Prostate gland (tissue), 2 donors: ENCODE results near the gene RAET1L. TPM values are rescaled to one million over a fixed set of nuclear protein-coding genes. Genes with fewer than 3 reads are reported as not detected.
A peak's percentile ranks its signal among the peaks of the same experiment; 100 is the strongest.

Experiments used
- DNase-seq: peaks from one replicate; pipeline ENCODE4 v3.0.0-alpha.2; 2019; ENCODE audit warnings: low spot score
- H3K27ac ChIP-seq, 2 donors: fragments of 200-600 bp; sonication (generic); 2 replicates each; pipeline ENCODE4 v1.5.1; 2017 to 2019
- H3K27me3 ChIP-seq: fragments of 200-600 bp; sonication (generic); replicated peaks from 2 replicates; pipeline ENCODE4 v1.5.1; 2019; ENCODE audit not compliant: insufficient read depth
- H3K36me3 ChIP-seq, 2 donors: fragments of 200-600 bp; sonication (generic); 1 replicate in 1 of 2; 2 replicates in 1 of 2; pipeline versions ENCODE4 v1.5.1 to v1.8.1; 2017 to 2019
- H3K4me1 ChIP-seq: fragments of 200-600 bp; sonication (generic); replicated peaks from 2 replicates; pipeline ENCODE4 v1.5.1; 2019
- H3K4me3 ChIP-seq, 2 donors: fragments of 200-600 bp; sonication (generic); 2 replicates each; pipeline ENCODE4 v1.5.1; 2017 to 2019
- H3K9me3 ChIP-seq: fragments of 200-600 bp; sonication (generic); 2 replicates; pipeline ENCODE4 v1.5.1; 2017
- POLR2A ChIP-seq: fragments of 450-650 bp; IDR thresholded peaks from one replicate; pipeline ENCODE4 v1.6.1; 2016; ENCODE audit warnings: antibody characterized with exemption, mild to moderate bottlenecking
- POLR2AphosphoS5 ChIP-seq: sonication (generic); formaldehyde crosslinking; IDR thresholded peaks from one replicate; pipeline ENCODE4 v1.6.1; 2017; ENCODE audit warnings: antibody characterized with exemption
- WGBS: methylation state at CpG from one replicate; pipeline ENCODE4 v1.1.5; 2018; 5-methylcytosine and 5-hydroxymethylcytosine counted together
- intact Hi-C: fragments of 100-400 bp; cut with DNase I; formaldehyde crosslinking; loops from one replicate; pipeline ENCODE4 v1.14.2; 2022
- total RNA-seq, 2 donors: library from RNA; depleted of rRNA; stranded (reverse); fragments of >200 nt; gene quantifications; one replicate each; pipeline ENCODE4 v1.1.0, GENCODE V29; 2016
- TF ChIP-seq, protein P1 (sequence below), 4 experiments: fragments of 200-600 bp in 2 of 4; fragments of 450-650 bp in 2 of 4; sonication (generic) in 2 of 4; IDR thresholded peaks; 1 replicate in 3 of 4; 2 replicates in 1 of 4; pipeline ENCODE4 v1.5.1; 2016 to 2019; ENCODE audit warnings: antibody characterized with exemption in 4 of 4, mild to moderate bottlenecking in 2 of 4, moderate library complexity in 2 of 4

Gene RAET1L
- total RNA-seq, 2 donors from 2014 or later: not detected

DNA sequence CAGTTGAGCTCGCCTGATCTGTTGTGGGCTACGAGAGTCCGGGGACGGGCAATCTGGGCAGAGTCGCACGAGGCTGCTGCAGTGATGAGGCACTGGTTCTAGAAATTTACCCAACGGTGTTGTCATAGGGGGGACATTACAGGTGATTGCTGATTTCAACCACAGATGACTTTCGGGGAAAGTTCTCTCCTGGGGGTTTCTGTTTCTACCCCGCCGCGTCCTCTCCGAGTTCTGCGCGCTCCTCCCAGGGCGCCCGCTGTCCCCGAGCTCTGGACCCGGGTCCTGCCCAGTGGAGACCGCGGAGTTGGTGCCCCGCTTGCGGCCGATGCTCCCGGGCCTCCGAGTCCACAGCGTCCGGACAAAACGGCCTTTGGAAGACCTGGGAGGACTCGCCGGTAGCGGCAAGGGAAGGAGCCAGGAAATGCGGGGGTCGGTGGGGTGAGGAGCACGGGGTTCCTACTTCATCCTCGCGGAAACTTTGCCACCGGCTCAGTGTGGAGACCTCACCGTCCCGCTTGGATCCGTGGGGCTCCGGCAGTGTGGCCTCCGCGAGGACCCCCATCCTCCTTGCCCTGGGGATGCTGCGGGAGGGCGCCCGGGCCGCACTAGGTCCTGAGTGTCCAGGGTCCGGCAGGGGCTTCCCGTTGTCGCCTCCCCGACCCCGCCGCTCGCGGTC is 12.3 kb upstream of the RAET1L start:
- DNase-seq: no peak
- Histone ChIP-seq H3K4me3 (peak overlapping the region in 1 of 2 donors; percentile 13), H3K27me3 (peaks cover 15% of the 10 kb centered on the region), H3K27ac (no peak overlapping the region), H3K9me3 (no peaks in the 10 kb centered on the region), H3K4me1 (peaks cover 6% of the 10 kb centered on the region), H3K36me3 (no peaks in the 10 kb centered on the region)
- 4% methylated on average over 52 of the region's 55 CpGs for WGBS
- TF ChIP-seq, protein P1, sequence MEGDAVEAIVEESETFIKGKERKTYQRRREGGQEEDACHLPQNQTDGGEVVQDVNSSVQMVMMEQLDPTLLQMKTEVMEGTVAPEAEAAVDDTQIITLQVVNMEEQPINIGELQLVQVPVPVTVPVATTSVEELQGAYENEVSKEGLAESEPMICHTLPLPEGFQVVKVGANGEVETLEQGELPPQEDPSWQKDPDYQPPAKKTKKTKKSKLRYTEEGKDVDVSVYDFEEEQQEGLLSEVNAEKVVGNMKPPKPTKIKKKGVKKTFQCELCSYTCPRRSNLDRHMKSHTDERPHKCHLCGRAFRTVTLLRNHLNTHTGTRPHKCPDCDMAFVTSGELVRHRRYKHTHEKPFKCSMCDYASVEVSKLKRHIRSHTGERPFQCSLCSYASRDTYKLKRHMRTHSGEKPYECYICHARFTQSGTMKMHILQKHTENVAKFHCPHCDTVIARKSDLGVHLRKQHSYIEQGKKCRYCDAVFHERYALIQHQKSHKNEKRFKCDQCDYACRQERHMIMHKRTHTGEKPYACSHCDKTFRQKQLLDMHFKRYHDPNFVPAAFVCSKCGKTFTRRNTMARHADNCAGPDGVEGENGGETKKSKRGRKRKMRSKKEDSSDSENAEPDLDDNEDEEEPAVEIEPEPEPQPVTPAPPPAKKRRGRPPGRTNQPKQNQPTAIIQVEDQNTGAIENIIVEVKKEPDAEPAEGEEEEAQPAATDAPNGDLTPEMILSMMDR (IDR thresholded peaks at IDR 0.05): no peak
- TF ChIP-seq POLR2AphosphoS5: no peak
- TF ChIP-seq POLR2A: no peak
- intact Hi-C loops: no loop called here

DNA sequence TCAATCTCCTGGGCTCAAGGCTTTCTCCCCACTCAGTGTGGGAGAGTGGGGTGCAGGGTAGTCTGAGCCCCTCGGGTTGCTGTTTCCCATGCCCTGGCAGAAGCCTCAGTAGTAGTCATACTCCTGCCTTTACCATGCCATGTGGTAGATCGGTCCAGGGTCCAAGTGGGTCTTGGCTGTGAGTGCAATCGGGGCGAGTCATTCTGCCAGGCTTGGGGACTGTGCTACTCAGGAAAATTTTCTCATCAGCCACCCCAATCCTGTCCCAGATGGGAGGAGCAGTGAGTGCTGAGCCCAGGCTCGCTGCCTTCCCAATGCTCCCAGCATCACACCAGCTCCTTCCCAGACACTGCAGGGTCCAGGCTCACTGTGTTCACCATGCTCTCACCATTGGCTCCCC is 10.7 kb upstream of the RAET1L start:
- intact Hi-C loops: no loop called here
- DNase-seq: no peak

DNA sequence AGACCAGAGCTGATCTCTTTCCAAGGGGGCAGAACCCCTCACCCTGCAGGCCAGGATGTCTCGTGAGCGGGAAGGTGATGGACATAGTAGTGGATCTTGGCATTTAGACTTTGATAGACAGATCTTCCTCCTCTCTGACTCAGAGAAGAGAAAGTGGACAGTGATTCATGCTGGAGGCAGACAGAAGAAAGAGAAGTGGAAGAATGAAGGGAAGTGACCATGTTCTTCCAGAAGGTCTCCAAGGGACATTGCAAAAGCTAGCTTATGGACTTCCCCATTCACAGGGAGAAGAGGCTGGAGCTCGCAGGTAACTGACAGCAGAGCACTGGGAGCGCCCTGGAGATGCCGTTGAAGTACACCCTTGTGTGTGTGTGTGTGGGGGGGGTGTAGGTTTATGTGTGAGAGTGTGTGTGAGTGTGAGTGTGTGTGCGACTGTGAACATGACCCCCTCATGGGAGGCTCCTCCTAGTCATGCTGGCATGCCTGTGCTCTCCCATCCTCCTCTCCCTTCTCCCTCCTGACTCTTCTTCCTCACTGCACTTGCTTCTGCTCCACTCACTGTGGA is 8.0 kb upstream of the RAET1L start:
- H3K36me3 ChIP-seq: no peaks in the 10 kb centered on the region
- intact Hi-C loops: no loop called here
- 81% methylated on average over 6 of the region's 6 CpGs for WGBS
- no peak for DNase-seq
- no peak overlapping the region for H3K4me3 ChIP-seq
- H3K27me3 ChIP-seq: peaks cover 8% of the 10 kb centered on the region
- TF ChIP-seq POLR2A (no peak), POLR2AphosphoS5 (no peak)
- TF ChIP-seq, protein P1 (IDR thresholded peaks at IDR 0.05): no peak
- H3K27ac ChIP-seq: no peak overlapping the region
- peaks cover 6% of the 10 kb centered on the region for H3K4me1 ChIP-seq
- H3K9me3 ChIP-seq: no peaks in the 10 kb centered on the region

More for the DNA sequence above, 10.7 kb upstream of the RAET1L start:
- 70% methylated on average over 5 of the region's 5 CpGs for WGBS
- Histone ChIP-seq H3K36me3 (no peaks in the 10 kb centered on the region), H3K4me1 (peaks cover 6% of the 10 kb centered on the region), H3K9me3 (no peaks in the 10 kb centered on the region), H3K27me3 (peaks cover 13% of the 10 kb centered on the region), H3K4me3 (no peak overlapping the region), H3K27ac (no peak overlapping the region)
- no peak for TF ChIP-seq POLR2AphosphoS5
- TF ChIP-seq, protein P1 (IDR thresholded peaks at IDR 0.05): no peak
- no peak for TF ChIP-seq POLR2A

DNA sequence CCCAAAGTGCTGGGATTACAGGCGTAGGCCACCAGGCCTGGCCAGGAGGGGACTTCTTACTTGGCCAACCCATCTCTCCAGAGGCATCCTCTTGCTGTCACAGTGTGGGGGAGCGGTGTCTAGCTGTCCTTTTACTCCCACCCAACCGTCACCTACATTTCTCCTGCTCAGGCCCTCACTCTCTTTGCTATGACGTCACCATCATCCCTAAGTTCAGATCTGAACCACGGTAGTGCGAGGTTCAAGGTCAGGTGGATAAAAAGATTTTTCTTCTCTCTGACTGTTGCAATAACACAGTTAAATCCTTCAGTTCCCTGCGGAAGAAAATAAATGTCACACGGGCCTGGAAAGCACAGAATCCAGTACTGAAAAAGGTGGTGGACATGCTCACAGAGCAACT is 7.3 kb upstream of the RAET1L start:
- no peak for DNase-seq
- intact Hi-C loops: no loop called here
- 90% methylated on average over 8 of the region's 8 CpGs for WGBS
- TF ChIP-seq POLR2A (no peak), POLR2AphosphoS5 (no peak)
- TF ChIP-seq, protein P1 (IDR thresholded peaks at IDR 0.05): no peak
- Histone ChIP-seq H3K9me3 (no peaks in the 10 kb centered on the region), H3K36me3 (no peaks in the 10 kb centered on the region), H3K27ac (no peak overlapping the region), H3K27me3 (peaks cover 3% of the 10 kb centered on the region), H3K4me3 (no peak overlapping the region), H3K4me1 (peaks cover 3% of the 10 kb centered on the region)

DNA sequence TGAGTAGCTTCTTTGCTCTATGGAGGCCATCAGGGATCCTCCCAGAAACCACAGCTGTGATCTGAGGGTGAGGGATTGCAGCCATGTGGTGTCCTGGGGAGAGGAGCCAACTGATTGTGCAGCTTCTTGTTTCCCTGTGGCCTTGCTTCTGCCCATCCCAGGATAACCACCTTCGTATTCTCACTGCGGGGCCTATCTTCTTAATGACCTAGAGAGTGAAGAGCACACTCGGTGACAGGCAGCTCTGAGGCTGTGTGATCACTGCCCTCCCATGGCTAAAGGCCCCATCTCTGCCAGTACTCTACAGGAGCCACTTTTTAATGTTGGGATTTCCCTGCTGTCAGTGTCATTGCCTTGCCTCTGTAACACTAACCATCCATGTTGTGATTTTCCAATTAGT is 5.3 kb upstream of the RAET1L start:
- H3K27ac ChIP-seq: no peak overlapping the region
- no peak overlapping the region for H3K4me3 ChIP-seq
- H3K36me3 ChIP-seq: no peaks in the 10 kb centered on the region
- TF ChIP-seq POLR2A (no peak), POLR2AphosphoS5 (no peak)
- TF ChIP-seq, protein P1 (IDR thresholded peaks at IDR 0.05): no peak
- WGBS: 89% methylated on average over 3 of the region's 3 CpGs
- H3K9me3 ChIP-seq: no peaks in the 10 kb centered on the region
- intact Hi-C loops: no loop called here
- no peak for DNase-seq
- H3K27me3 ChIP-seq: peaks cover 5% of the 10 kb centered on the region
- peaks cover 6% of the 10 kb centered on the region for H3K4me1 ChIP-seq
